Thyroid gland (tissue), 4 donors: ENCODE measurements around the gene HSPA2.

Source experiments
- POLR2A ChIP-seq, 2 donors: fragments of 450-650 bp; IDR thresholded peaks; one replicate each; pipeline ENCODE4 v1.6.1; 2017; ENCODE audit warnings: antibody characterized with exemption in 2 of 2, mild to moderate bottlenecking in 2 of 2, moderate library complexity in 1 of 2
- TF ChIP-seq, protein P1 (sequence below), 6 experiments: fragments of 200-600 bp in 3 of 6; fragments of 450-650 bp in 3 of 6; sonication (generic) in 3 of 6; IDR thresholded peaks; one replicate each; pipeline ENCODE4 v1.5.1; 2016 to 2019; ENCODE audit warnings: antibody characterized with exemption in 6 of 6, mild to moderate bottlenecking in 2 of 6, inconsistent platforms in 1 of 6, moderate library complexity in 1 of 6

DNA sequence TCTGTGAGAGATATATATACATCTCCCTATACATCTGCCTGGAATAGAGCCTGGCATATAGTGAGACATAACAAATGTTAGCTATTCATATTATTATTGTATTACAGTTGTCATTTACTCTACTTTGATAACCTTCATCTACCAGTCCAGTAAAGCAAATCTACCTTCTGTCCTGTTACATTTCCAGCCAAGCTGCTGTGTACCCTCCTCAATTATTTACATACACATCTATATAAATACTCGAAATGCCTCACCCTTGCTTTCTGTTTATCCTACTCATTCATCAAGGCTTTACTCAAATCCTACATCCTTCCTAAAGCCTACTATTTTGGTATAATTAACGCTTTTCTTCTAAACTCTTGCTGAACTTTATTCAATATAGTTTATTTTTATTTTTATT is 27.3 kb upstream of the HSPA2 start:
- TF ChIP-seq, protein P1, sequence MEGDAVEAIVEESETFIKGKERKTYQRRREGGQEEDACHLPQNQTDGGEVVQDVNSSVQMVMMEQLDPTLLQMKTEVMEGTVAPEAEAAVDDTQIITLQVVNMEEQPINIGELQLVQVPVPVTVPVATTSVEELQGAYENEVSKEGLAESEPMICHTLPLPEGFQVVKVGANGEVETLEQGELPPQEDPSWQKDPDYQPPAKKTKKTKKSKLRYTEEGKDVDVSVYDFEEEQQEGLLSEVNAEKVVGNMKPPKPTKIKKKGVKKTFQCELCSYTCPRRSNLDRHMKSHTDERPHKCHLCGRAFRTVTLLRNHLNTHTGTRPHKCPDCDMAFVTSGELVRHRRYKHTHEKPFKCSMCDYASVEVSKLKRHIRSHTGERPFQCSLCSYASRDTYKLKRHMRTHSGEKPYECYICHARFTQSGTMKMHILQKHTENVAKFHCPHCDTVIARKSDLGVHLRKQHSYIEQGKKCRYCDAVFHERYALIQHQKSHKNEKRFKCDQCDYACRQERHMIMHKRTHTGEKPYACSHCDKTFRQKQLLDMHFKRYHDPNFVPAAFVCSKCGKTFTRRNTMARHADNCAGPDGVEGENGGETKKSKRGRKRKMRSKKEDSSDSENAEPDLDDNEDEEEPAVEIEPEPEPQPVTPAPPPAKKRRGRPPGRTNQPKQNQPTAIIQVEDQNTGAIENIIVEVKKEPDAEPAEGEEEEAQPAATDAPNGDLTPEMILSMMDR (IDR thresholded peaks at IDR 0.05) = no peak
- TF ChIP-seq POLR2A (IDR thresholded peaks at IDR 0.05) = no peak
